ENCODE results near the gene MARCHF11.

Gene MARCHF11, protein sequence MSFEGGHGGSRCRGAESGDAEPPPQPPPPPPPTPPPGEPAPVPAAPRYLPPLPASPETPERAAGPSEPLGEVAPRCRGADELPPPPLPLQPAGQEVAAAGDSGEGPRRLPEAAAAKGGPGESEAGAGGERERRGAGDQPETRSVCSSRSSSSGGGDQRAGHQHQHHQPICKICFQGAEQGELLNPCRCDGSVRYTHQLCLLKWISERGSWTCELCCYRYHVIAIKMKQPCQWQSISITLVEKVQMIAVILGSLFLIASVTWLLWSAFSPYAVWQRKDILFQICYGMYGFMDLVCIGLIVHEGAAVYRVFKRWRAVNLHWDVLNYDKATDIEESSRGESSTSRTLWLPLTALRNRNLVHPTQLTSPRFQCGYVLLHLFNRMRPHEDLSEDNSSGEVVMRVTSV

GRCh38 chr5:16179511-16179935 is at the start of gene MARCHF11:
MARCHF11 (minus strand) TSS chr5:16179791; CDS start chr5:16179575, 216 bp downstream.
- no peak for DNase-seq (ENCODE audit: low read depth in 2 of 2)

DNA sequence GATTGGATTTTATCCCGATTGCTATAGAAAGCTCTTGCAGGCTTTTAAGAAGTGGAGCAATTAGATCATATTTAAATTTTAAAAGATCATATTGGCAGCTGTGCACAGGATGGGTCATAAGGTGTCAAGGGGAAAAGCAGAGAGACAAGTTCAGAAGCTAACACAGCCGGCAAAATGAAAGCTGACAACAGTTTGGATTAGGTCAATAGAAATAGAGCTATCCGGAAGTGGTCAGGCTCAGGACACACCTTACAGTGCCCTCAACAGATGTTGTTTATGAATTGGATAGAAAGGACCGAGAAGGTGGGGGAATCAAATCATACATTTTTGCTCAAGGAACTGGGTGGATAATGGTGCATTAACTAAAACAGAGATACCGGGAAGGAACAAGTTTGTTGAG is 46.3 kb upstream of the MARCHF11 start:
- no peak for DNase-seq (ENCODE audit: low read depth in 2 of 2)

- DNase-seq (ENCODE audit: low read depth in 2 of 2): no peak
Observed at GRCh38 chr5:16192311-16192710, 12.7 kb upstream of the MARCHF11 start.

DNA sequence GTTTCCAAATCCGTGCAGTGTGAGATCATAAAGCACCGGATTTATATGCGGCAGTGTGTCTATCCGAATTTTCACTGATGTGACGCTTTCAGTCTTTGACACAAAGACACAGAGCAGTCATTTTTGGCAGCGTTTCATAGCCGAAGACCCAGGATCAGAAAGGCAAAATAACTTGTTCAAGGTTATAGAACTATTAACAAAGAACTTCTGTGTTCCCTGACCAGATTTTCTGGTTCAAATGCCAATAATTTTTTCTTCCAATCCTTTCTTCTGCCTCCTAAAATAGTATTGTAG is 1.1 kb upstream of the MARCHF11 start:
- DNase-seq (ENCODE audit: low read depth in 2 of 2): no peak

- DNase-seq (ENCODE audit: low read depth in 2 of 2): no peak
Observed at GRCh38 chr5:16179936-16180788, 571 bp upstream of the MARCHF11 start.

- no peak for DNase-seq (ENCODE audit: low read depth in 2 of 2)
Observed at GRCh38 chr5:16178745-16179372, 732 bp downstream of the MARCHF11 start.

DNA sequence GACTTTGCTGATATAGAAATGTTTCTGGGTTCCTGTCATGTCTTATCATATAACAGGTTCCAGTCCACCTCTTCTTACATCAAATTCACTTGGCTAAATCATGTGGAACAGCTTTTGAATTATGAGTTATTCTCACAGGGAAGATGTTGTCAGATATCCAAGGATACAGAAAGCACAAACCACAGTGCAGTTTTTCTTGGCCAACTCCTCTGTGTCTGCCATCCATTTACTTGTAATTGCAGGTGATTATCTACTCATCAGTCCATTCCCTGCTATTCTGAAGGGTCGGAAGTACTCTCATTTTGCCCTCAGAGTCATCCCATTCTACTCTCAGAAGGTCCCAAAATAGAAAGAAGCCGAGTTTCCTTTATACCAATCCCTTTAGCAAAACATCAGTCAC is 10.0 kb downstream of the MARCHF11 start:
- no peak for DNase-seq (ENCODE audit: low read depth in 2 of 2)

- no peak for DNase-seq (ENCODE audit: low read depth in 2 of 2)
Observed at GRCh38 chr5:16160706-16161105, 18.9 kb downstream of the MARCHF11 start.

GRCh38 chr5:16159636-16160035 is 20.0 kb downstream of the MARCHF11 start:
- DNase-seq (ENCODE audit: low read depth in 2 of 2): no peak

DNA sequence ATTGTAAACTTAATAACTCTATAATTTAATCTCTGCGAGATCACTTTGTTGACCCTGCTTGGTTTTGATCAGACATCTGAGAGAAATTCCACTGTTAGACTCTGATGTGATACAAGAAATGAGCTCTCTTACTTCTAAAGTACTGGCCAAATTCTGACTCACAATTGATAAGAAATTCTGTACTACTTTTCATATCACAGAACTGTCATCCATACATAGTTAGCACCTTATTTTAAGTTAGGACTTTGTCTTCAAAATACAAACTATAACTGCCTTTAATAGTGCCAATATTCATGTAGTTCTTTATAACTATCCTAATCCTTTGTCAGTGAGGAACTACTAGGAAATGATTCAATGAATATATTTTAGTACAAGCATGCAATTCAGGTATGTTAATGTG is 23.4 kb downstream of the MARCHF11 start:
- DNase-seq (ENCODE audit: low read depth in 2 of 2): no peak

- DNase-seq (ENCODE audit: low read depth in 2 of 2): no peak
Observed at GRCh38 chr5:16152601-16153568, 26.7 kb downstream of the MARCHF11 start.

- no peak for DNase-seq (ENCODE audit: low read depth in 2 of 2)
Observed at GRCh38 chr5:16149621-16150020, 30.0 kb downstream of the MARCHF11 start.

DNA sequence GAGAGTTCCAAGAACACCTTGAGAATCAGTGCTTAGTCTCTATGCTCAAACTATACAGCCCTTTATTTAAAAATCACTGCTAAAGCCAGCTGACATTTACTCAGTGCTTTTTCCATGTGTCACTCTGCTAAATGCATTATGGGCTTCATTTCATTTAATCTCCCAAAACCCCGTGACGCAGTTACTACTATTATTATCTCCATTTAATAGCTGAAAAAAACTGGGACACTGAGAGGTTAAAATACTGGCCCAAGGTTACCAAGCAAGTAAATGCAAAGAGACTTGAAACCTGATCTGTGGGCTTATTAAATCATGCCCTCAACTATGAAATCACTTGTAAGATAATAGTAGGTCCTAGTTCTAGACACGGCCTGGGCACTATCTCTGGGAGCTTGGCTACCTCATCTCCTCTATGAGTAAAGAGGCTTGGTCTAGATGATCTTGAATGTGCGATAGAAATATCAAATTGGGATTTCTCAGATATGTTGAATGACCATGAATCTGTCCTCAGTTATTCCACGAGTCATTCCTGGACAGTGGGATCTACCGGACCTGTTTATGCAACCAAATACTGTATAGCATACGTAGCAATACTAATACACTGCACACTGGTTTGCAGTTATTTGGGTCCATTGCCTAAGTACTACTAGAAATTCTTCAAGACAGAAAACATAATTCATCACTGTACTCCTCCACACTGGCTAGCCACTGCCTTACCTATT is 32.3 kb downstream of the MARCHF11 start:
- DNase-seq (ENCODE audit: low read depth in 2 of 2): no peak

GRCh38 chr5:16144416-16144815 is 35.2 kb downstream of the MARCHF11 start:
- no peak for DNase-seq (ENCODE audit: low read depth in 2 of 2)

DNA sequence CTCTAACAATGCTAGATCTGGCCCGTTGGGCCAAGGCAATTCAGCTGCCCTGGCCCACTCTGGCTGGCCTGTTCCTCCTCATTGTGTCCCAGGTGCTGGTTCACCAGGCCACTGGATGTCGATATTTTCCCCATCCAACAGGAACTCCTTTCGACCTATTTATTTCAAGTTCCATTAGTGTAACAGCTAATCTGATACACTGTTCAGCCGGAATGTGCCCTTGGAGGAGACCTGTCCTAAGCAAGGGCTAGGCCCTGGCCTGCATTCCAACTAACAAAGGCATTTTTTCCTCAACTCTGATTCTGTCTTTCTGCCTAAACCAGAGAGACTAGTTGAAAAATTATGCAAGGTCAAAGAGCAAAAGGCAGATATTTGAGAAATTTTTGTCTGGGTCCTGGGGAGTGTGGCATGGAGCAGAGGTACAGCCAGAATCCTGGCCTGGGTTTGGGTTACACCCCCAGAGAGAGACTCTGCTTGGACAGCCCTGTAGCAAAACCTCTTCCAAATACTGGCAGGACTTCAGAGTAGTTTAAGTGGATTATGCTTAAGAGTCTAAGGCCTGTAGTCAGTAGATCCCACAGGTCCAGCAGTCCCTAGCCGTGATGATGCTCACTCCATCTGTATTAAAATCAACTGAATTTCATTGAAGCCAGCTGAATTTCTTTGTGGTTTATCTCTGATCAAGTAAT is 36.1 kb downstream of the MARCHF11 start:
- no peak for DNase-seq (ENCODE audit: low read depth in 2 of 2)

GRCh38 chr5:16140944-16141343 is 38.6 kb downstream of the MARCHF11 start:
- DNase-seq (ENCODE audit: low read depth in 2 of 2): no peak

- no peak for DNase-seq (ENCODE audit: low read depth in 2 of 2)
Observed at GRCh38 chr5:16140417-16140816, 39.2 kb downstream of the MARCHF11 start.

DNA sequence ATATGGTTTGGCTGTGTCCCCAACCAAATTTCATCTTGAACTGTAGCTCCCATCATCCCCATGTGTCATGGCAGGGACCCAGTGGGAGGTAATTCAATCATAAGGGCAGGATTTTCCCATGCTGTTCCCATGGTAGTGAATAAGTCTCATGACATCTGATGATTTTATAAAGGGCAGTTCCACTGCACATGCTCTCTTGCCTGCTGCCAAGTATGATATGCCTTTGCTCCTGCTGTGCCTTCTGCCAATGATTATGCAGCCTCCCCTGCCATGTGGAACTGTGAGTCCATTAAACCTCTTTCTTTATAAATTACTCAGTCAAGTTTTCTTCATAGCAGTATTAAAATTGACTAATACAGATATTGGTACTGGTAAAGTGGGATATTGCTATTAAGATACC is 42.4 kb downstream of the MARCHF11 start:
- DNase-seq (ENCODE audit: low read depth in 2 of 2): no peak

GRCh38 chr5:16135506-16135905 is 44.1 kb downstream of the MARCHF11 start:
- DNase-seq (ENCODE audit: low read depth in 2 of 2): no peak

DNA sequence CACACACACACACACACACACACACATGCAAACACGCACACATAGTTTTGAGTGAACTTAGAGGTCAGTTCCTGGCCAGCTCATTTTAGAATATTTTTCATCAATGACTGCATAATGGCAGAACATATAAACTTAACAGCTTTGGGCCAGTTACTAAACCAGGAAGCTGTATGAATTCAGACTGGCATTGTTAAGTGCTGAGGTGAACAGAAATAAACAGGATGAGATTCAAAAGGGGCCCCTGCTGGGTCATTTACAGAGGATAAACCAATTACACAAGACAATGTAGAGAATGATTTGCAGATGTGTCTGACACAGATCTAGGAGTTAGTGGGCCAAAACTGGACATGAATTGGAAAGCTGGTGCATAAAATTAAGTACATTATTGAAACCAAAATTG is 44.6 kb downstream of the MARCHF11 start:
- DNase-seq (ENCODE audit: low read depth in 2 of 2): no peak
